H1 (cell line): ENCODE data around the gene HERC4. TPM values are rescaled to one million over a fixed set of nuclear protein-coding genes. Genes with fewer than 3 reads are reported as not detected.

Source experiments
- CTCF ChIA-PET: fragments of 300-600 bp; sonication (Branson Sonifier 250); formaldehyde crosslinking; loops from one replicate; lab custom pipeline; 2021; ENCODE audit not compliant: partially characterized antibody; lab: Charles Lee
- POLR2A ChIA-PET: fragments of 300-600 bp; sonication (Branson Sonifier 250); formaldehyde crosslinking; loops from one replicate; lab custom pipeline; 2021; ENCODE audit warnings: inconsistent platforms; ENCODE audit not compliant: partially characterized antibody; lab: Charles Lee
- DNase-seq, 2 experiments: peaks; one replicate each; pipeline versions ENCODE4 v3.0.0 to v3.0.0-alpha.2; 2010 to 2022; ENCODE audit warnings: low spot score in 2 of 2, low read depth in 1 of 2, mixed read lengths in 1 of 2
- FAIRE-seq: peaks from 2 replicates; lab custom pipeline; 2011; peaks lifted over from hg19 to GRCh38; lab: Jason Lieb, UNC
- H2AFZ ChIP-seq: 2 replicates; pipeline ENCODE4 v1.8.1; 2012; ENCODE audit warnings: low read length, inconsistent platforms
- H2AK5ac ChIP-seq: 2 replicates; pipeline ENCODE4 v1.6.1; 2013; ENCODE audit warnings: low read depth, low read length
- H2BK120ac ChIP-seq: replicated peaks from 2 replicates; pipeline ENCODE3; 2013; ENCODE audit warnings: low read depth, low read length, inconsistent platforms
- H2BK12ac ChIP-seq: 2 replicates; pipeline ENCODE4 v1.6.1; 2013; ENCODE audit warnings: low read depth, low read length
- H2BK15ac ChIP-seq: 2 replicates; pipeline ENCODE4 v1.6.1; 2013; ENCODE audit warnings: low read length
- H2BK20ac ChIP-seq: 2 replicates; pipeline ENCODE4 v1.6.1; 2013; ENCODE audit warnings: low read length
- H2BK5ac ChIP-seq: 2 replicates; pipeline ENCODE4 v1.6.1; 2013; ENCODE audit warnings: low read depth, low read length
- H3K14ac ChIP-seq: 2 replicates; pipeline ENCODE4 v1.6.1; 2013; ENCODE audit warnings: inconsistent platforms; ENCODE audit not compliant: insufficient read length
- H3K18ac ChIP-seq: 2 replicates; pipeline ENCODE4 v1.6.1; 2013; ENCODE audit warnings: low read length; ENCODE audit errors: extremely low read depth
- H3K23ac ChIP-seq: 2 replicates; pipeline ENCODE4 v1.6.1; 2013; ENCODE audit warnings: inconsistent platforms; ENCODE audit not compliant: insufficient read length
- H3K23me2 ChIP-seq: 2 replicates; pipeline ENCODE4 v1.6.1; 2013; ENCODE audit warnings: low read depth, low read length
- H3K27ac ChIP-seq: 2 replicates; pipeline ENCODE4 v1.6.1; 2011; ENCODE audit warnings: low read depth, low read length, inconsistent platforms
- H3K27me3 ChIP-seq, 4 experiments: replicated peaks in 1 of 4; 1 replicate in 1 of 4; 2 replicates in 3 of 4; pipeline versions ENCODE4 v1.6.1 to v1.8.1; 2011 to 2013; ENCODE audit warnings: low read length in 3 of 4, mild to moderate bottlenecking in 3 of 4, inconsistent platforms in 2 of 4, mixed read lengths in 2 of 4, moderate library complexity in 1 of 4; ENCODE audit not compliant: control insufficient read depth in 3 of 4, insufficient read depth in 3 of 4; ENCODE audit errors: extremely low read depth in 1 of 4
- H3K36me3 ChIP-seq, 4 experiments: 2 replicates each; pipeline versions ENCODE4 v1.6.1 to v1.8.1; 2011 to 2013; ENCODE audit warnings: mild to moderate bottlenecking in 4 of 4, low read length in 3 of 4, moderate library complexity in 2 of 4, control low read depth in 1 of 4, inconsistent platforms in 1 of 4; ENCODE audit not compliant: insufficient read depth in 4 of 4, control insufficient read depth in 2 of 4
- H3K4ac ChIP-seq: replicated peaks from 2 replicates; pipeline ENCODE3; 2013; ENCODE audit warnings: low read length, low read depth, mixed read lengths, inconsistent platforms; ENCODE audit not compliant: insufficient read length
- H3K4me1 ChIP-seq, 4 experiments: replicated peaks in 1 of 4; 1 replicate in 1 of 4; 2 replicates in 3 of 4; pipeline versions ENCODE4 v1.6.1 to v1.8.1; 2011 to 2013; ENCODE audit warnings: low read length in 3 of 4, inconsistent platforms in 2 of 4, mixed read lengths in 1 of 4; ENCODE audit not compliant: insufficient read depth in 4 of 4, control insufficient read depth in 3 of 4
- H3K4me2 ChIP-seq, 2 experiments: 2 replicates each; pipeline versions ENCODE4 v1.6.1 to v1.8.1; 2011 to 2013; ENCODE audit warnings: low read depth in 2 of 2, low read length in 2 of 2, control low read depth in 1 of 2, inconsistent platforms in 1 of 2, mild to moderate bottlenecking in 1 of 2; ENCODE audit not compliant: insufficient read depth in 1 of 2
- H3K4me3 ChIP-seq, 4 experiments: fragments of 200-600, 300-600 bp in 1 of 4; sonication (generic), shearing (Covaris generic), sonication (Bioruptor Twin) in 1 of 4; 2 replicates each; pipeline versions ENCODE4 v1.5.1 to v1.8.1; 2011 to 2016; ENCODE audit warnings: low read length in 4 of 4, low read depth in 3 of 4, control low read depth in 2 of 4, inconsistent platforms in 2 of 4, mild to moderate bottlenecking in 2 of 4, mixed read lengths in 1 of 4, moderate library complexity in 1 of 4; ENCODE audit not compliant: insufficient read depth in 2 of 4; ENCODE audit errors: extremely low read depth in 1 of 4
- H3K56ac ChIP-seq: replicated peaks from 2 replicates; pipeline ENCODE3; 2013; ENCODE audit warnings: low read depth, mild to moderate bottlenecking, mixed read lengths, low read length, inconsistent platforms; ENCODE audit not compliant: insufficient read length
- H3K79me1 ChIP-seq: 2 replicates; pipeline ENCODE4 v1.6.1; 2013; ENCODE audit warnings: low read depth, low read length, control low read depth
- H3K79me2 ChIP-seq, 2 experiments: 2 replicates each; pipeline versions ENCODE4 v1.6.1 to v1.8.1; 2012 to 2013; ENCODE audit warnings: low read length in 2 of 2, mild to moderate bottlenecking in 2 of 2, inconsistent platforms in 1 of 2; ENCODE audit not compliant: insufficient read depth in 2 of 2, control insufficient read depth in 1 of 2
- H3K9ac ChIP-seq, 4 experiments: replicated peaks in 1 of 4; 1 replicate in 1 of 4; 2 replicates in 3 of 4; pipeline versions ENCODE4 v1.6.1 to v1.8.1; 2011 to 2013; ENCODE audit warnings: low read depth in 3 of 4, low read length in 3 of 4, control low read depth in 2 of 4, mild to moderate bottlenecking in 2 of 4, moderate library complexity in 2 of 4, inconsistent platforms in 1 of 4; ENCODE audit errors: extremely low read depth in 1 of 4
- H3K9me3 ChIP-seq, 2 experiments: 2 replicates each; pipeline versions ENCODE4 v1.6.1 to v1.8.1; 2012 to 2013; ENCODE audit warnings: mild to moderate bottlenecking in 2 of 2, moderate library complexity in 2 of 2, control low read depth in 1 of 2, inconsistent platforms in 1 of 2, low read depth in 1 of 2, low read length in 1 of 2, mixed read lengths in 1 of 2; ENCODE audit not compliant: insufficient read depth in 2 of 2
- H4K20me1 ChIP-seq, 2 experiments: replicated peaks in 1 of 2; 2 replicates each; pipeline versions ENCODE3 to v1.8.1; 2011 to 2013; ENCODE audit warnings: inconsistent platforms in 2 of 2, low read length in 2 of 2, mild to moderate bottlenecking in 1 of 2; ENCODE audit not compliant: insufficient read depth in 2 of 2, control insufficient read depth in 1 of 2
- H4K5ac ChIP-seq: 2 replicates; pipeline ENCODE4 v1.6.1; 2013; ENCODE audit warnings: low read length, low read depth, mixed read lengths, inconsistent platforms; ENCODE audit not compliant: insufficient read length
- H4K8ac ChIP-seq: 2 replicates; pipeline ENCODE4 v1.8.0; 2013; ENCODE audit warnings: mild to moderate bottlenecking, moderate library complexity, low read length, inconsistent platforms; ENCODE audit not compliant: insufficient read depth; ENCODE audit errors: extremely low read depth
- H4K91ac ChIP-seq: replicated peaks from 2 replicates; pipeline ENCODE3; 2013; ENCODE audit warnings: low read length, mixed read lengths, inconsistent platforms; ENCODE audit not compliant: insufficient read length
- EP300 ChIP-seq, 2 experiments: IDR thresholded peaks; 1 replicate in 1 of 2; 2 replicates in 1 of 2; pipeline ENCODE4 v1.6.1; 2011 to 2012; ENCODE audit warnings: low read depth in 2 of 2, low read length in 2 of 2, mild to moderate bottlenecking in 2 of 2, borderline replicate concordance in 1 of 2, inconsistent platforms in 1 of 2, moderate library complexity in 1 of 2
- FOSL1 ChIP-seq: IDR thresholded peaks from 2 replicates; pipeline ENCODE4 v1.6.1; 2011; ENCODE audit warnings: mild to moderate bottlenecking, low read depth, low read length, moderate library complexity; ENCODE audit not compliant: insufficient read depth
- GTF2F1 ChIP-seq: IDR thresholded peaks from 2 replicates; pipeline ENCODE4 v1.6.1; 2012; ENCODE audit warnings: low read depth, low read length, improper control_type of control experiment, borderline replicate concordance
- HDAC2 ChIP-seq, 2 experiments: fragments of 300-600 bp in 1 of 2; sonication (generic) in 1 of 2; IDR thresholded peaks; 2 replicates each; pipeline ENCODE4 v1.6.1; 2011 to 2012; ENCODE audit warnings: low read depth in 2 of 2, low read length in 2 of 2, mild to moderate bottlenecking in 2 of 2, moderate library complexity in 2 of 2, borderline replicate concordance in 1 of 2, inconsistent platforms in 1 of 2
- KDM4A ChIP-seq: IDR thresholded peaks from one replicate; pipeline ENCODE4 v1.7.1; 2012; ENCODE audit warnings: low read depth, mild to moderate bottlenecking, moderate library complexity, low read length, inconsistent platforms; ENCODE audit not compliant: severe bottlenecking
- SP1 ChIP-seq: IDR thresholded peaks from 2 replicates; pipeline ENCODE4 v1.6.1; 2011; ENCODE audit warnings: low read depth, low read length
- SUZ12 ChIP-seq: fragments of 200-600 bp; sonication (generic); IDR thresholded peaks from 2 replicates; pipeline ENCODE4 v1.6.1; 2012; ENCODE audit warnings: mild to moderate bottlenecking, inconsistent platforms, low read length, moderate library complexity, mixed read lengths
- TCF12 ChIP-seq: IDR thresholded peaks from 2 replicates; pipeline ENCODE4 v1.6.1; 2011; ENCODE audit warnings: low read depth, mild to moderate bottlenecking, low read length
- TEAD4 ChIP-seq: IDR thresholded peaks from 2 replicates; pipeline ENCODE4 v1.6.1; 2012; ENCODE audit warnings: low read depth, low read length, inconsistent platforms, mixed read lengths
- WGBS, 2 experiments: shearing (Covaris generic) in 1 of 2; methylation state at CpG; one replicate each; pipeline versions ENCODE4 v1.1.6 to v1.1.7; 2013 to 2015; ENCODE audit warnings: low lambda C conversion rate in 2 of 2, mixed read lengths in 2 of 2, inconsistent platforms in 1 of 2, low coverage in 1 of 2, missing lambda C conversion rate in 1 of 2; ENCODE audit not compliant: insufficient replicate concordance in 2 of 2, insufficient coverage in 1 of 2, insufficient read length in 1 of 2; ENCODE audit errors: extremely low coverage in 1 of 2, missing lambda C conversion rate in 1 of 2; 5-methylcytosine and 5-hydroxymethylcytosine counted together
- polyA plus RNA-seq, 7 experiments: library from polyadenylated mRNA; depleted of rRNA in 3 of 7; stranded (reverse) in 5 of 7; unstranded in 2 of 7; fragments of >200 nt in 5 of 7; fragments of 200-250 nt in 2 of 7; gene quantifications; 1 replicate in 5 of 7; 2 replicates in 1 of 7; 4 replicates in 1 of 7; pipeline versions ENCODE4 v1.2.1 to v1.2.3, GENCODE V29; 2011 to 2013; ENCODE audit warnings: missing spikeins in 2 of 7, mixed read lengths in 2 of 7
- total RNA-seq: library from RNA; stranded (reverse); fragmentation: NEBNext Ultra II Directional; extraction: Animal tissue kit (Norgen Biotek cat#: 25700); gene quantifications from 2 replicates; pipeline ENCODE4 v1.2.1, GENCODE V29; 2021
- TF ChIP-seq, protein P1 (sequence below): IDR thresholded peaks from 2 replicates; pipeline ENCODE4 v1.6.1; 2012; ENCODE audit warnings: inconsistent platforms
- TF ChIP-seq, protein P2 (sequence below): IDR thresholded peaks from 2 replicates; pipeline ENCODE4 v1.6.1; 2011; ENCODE audit warnings: low read depth, mild to moderate bottlenecking, low read length; ENCODE audit not compliant: insufficient read depth

Gene HERC4
- total and polyA plus RNA-seq, 2 of the 8 experiments (the other 6 are each of a cell fraction or from before 2014, with no cell fraction given): 7.5 to 44.0 TPM

DNA sequence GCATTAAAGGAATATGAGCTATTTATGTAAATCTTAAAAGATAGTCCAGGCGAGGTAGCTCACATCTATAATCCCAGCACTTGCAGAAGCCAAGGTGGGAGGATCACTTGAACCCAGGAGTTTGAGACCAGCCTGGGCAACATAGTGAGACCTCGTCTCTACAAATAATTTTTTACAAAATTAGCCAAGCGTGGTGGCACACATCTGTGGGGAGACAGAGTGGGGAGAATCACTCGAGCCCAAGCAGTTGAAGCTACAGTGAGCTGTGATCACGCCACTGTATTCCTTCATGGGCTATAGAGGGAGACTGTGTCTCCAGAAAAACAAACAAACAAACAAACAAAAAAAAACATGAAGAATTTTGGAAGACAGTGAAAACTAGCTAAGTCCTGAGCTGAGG lies 28.4 kb downstream of the HERC4 start:
- CTCF ChIA-PET: interaction anchor here (0.6 to 0.9 kb wide), 4 partner anchors 12 to 302 kb away, joined by 3 read pairs; no protein-coding TSS in a partner anchor

More for the DNA sequence above, 28.4 kb downstream of the HERC4 start:
- Histone ChIP-seq H2BK20ac (no peak overlapping the region), H3K14ac (no peak overlapping the region), H2BK120ac (no peak overlapping the region), H3K36me3 (peaks cover 0 to 4% (median 2%) of the 10 kb centered on the region in 4 experiments; a peak in 3 of 8 replicates), H3K9ac (no peak overlapping the region), H3K4me3 (no peak overlapping the region; a peak in 1 of 8 replicates), H4K91ac (no peak overlapping the region), H2AFZ (no peak overlapping the region), H3K9me3 (no peaks in the 10 kb centered on the region), H3K27ac (no peak overlapping the region), H2BK12ac (no peak overlapping the region), H3K4ac (no peak overlapping the region), H3K79me1 (peaks cover 2% of the 10 kb centered on the region; the same call in 1 of the 2 replicates), H3K4me1 (no peaks in the 10 kb centered on the region), H4K8ac (no peak overlapping the region), H2AK5ac (no peak overlapping the region), H2BK5ac (no peak overlapping the region)
- POLR2A ChIA-PET: interaction anchor here (1.1 kb wide), 1 partner anchor 11 kb away, joined by 6 read pairs; no protein-coding TSS in a partner anchor
- TF ChIP-seq, protein P1, sequence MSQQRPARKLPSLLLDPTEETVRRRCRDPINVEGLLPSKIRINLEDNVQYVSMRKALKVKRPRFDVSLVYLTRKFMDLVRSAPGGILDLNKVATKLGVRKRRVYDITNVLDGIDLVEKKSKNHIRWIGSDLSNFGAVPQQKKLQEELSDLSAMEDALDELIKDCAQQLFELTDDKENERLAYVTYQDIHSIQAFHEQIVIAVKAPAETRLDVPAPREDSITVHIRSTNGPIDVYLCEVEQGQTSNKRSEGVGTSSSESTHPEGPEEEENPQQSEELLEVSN: no peak
- TF ChIP-seq, protein P2, sequence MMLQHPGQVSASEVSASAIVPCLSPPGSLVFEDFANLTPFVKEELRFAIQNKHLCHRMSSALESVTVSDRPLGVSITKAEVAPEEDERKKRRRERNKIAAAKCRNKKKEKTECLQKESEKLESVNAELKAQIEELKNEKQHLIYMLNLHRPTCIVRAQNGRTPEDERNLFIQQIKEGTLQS: no peak
- TF ChIP-seq FOSL1 (no peak), EP300 (IDR thresholded peaks at IDR 0.05; ENCODE audit: borderline replicate concordance in 1 of 2, low read depth in 2 of 2, low read length in 2 of 2) (no peak), TEAD4 (no peak), GTF2F1 (no peak), SUZ12 (no peak), TCF12 (no peak), HDAC2 (IDR thresholded peaks at IDR 0.05; ENCODE audit: borderline replicate concordance in 1 of 2, low read depth in 2 of 2, low read length in 2 of 2) (no peak), KDM4A (no peak), SP1 (no peak)
- TF ChIP-seq, all 59 proteins: peak for 0
- FAIRE-seq (no peak), DNase-seq (no peak)
- H3K23ac ChIP-seq: no peak overlapping the region
- no peak overlapping the region for H2BK15ac ChIP-seq
- H3K79me2 ChIP-seq: peaks cover 0 to 20% of the 10 kb centered on the region in 2 experiments; a peak in 2 of 4 replicates
- no peaks in the 10 kb centered on the region for H3K27me3 ChIP-seq
- H3K56ac ChIP-seq: no peak overlapping the region
- WGBS, 2 experiments: 87% methylated on average over 5 of the region's 5 CpGs; no CpG with 5 or more reads in 1 of the 2 experiments
- no peaks in the 10 kb centered on the region for H3K23me2 ChIP-seq
- H4K5ac ChIP-seq: no peak overlapping the region
- H3K18ac ChIP-seq: no peak overlapping the region
- no peak overlapping the region for H3K4me2 ChIP-seq
- peaks cover 0 to 1% of the 10 kb centered on the region in 2 experiments for H4K20me1 ChIP-seq
